ENCODE data around the gene TP53I13. TPM values are rescaled to one million over a fixed set of nuclear protein-coding genes. Genes with fewer than 3 reads are reported as not detected.

Gene TP53I13
- total and polyA plus RNA-seq, 2 of the 13 experiments (the other 11 are each of a cell fraction or from before 2014, with no cell fraction given), result 16.9 to 25.7 TPM

GRCh38 chr17:29593591-29594518 lies 25.4 kb downstream of the TP53I13 start (continued):
- TF ChIP-seq ZNF609 (CRISPR knock-in tag; IDR thresholded peaks at IDR 0.05; ENCODE audit: borderline replicate concordance) (no peak), SMC3 (IDR thresholded peaks at IDR 0.05; ENCODE audit: low read length) (peak; percentile 29; the same call in 1 of the 2 replicates), ZNF816 (CRISPR knock-in tag; IDR thresholded peaks at IDR 0.05; ENCODE audit: borderline replicate concordance) (no peak), GABPB1 (CRISPR knock-in tag; IDR thresholded peaks at IDR 0.05) (peak; percentile 56), NFKB2 (CRISPR knock-in tag; IDR thresholded peaks at IDR 0.05; ENCODE audit: borderline replicate concordance) (no peak), ZBTB38 (CRISPR knock-in tag; IDR thresholded peaks at IDR 0.05) (no peak), ZSCAN12 (CRISPR knock-in tag; IDR thresholded peaks at IDR 0.05) (no peak), SP4 (CRISPR knock-in tag; IDR thresholded peaks at IDR 0.05) (peak; percentile 56; the same call in 1 of the 2 replicates), NCOA5 (CRISPR knock-in tag; IDR thresholded peaks at IDR 0.05) (no peak), ZNF441 (CRISPR knock-in tag; IDR thresholded peaks at IDR 0.05; ENCODE audit: borderline replicate concordance) (0 out of 2 replicates have a peak, but pooled peaks have one; percentile 38), PHF8 (CRISPR knock-in tag; IDR thresholded peaks at IDR 0.05) (peak; percentile 36), ZBTB7A (CRISPR knock-in tag; IDR thresholded peaks at IDR 0.05) (peak; percentile 73; the same call in 1 of the 2 replicates)
- TF ChIP-seq, protein P1, sequence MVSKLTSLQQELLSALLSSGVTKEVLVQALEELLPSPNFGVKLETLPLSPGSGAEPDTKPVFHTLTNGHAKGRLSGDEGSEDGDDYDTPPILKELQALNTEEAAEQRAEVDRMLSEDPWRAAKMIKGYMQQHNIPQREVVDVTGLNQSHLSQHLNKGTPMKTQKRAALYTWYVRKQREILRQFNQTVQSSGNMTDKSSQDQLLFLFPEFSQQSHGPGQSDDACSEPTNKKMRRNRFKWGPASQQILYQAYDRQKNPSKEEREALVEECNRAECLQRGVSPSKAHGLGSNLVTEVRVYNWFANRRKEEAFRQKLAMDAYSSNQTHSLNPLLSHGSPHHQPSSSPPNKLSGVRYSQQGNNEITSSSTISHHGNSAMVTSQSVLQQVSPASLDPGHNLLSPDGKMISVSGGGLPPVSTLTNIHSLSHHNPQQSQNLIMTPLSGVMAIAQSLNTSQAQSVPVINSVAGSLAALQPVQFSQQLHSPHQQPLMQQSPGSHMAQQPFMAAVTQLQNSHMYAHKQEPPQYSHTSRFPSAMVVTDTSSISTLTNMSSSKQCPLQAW (CRISPR knock-in tag; IDR thresholded peaks at IDR 0.05), result no peak
- TF ChIP-seq, protein P2, sequence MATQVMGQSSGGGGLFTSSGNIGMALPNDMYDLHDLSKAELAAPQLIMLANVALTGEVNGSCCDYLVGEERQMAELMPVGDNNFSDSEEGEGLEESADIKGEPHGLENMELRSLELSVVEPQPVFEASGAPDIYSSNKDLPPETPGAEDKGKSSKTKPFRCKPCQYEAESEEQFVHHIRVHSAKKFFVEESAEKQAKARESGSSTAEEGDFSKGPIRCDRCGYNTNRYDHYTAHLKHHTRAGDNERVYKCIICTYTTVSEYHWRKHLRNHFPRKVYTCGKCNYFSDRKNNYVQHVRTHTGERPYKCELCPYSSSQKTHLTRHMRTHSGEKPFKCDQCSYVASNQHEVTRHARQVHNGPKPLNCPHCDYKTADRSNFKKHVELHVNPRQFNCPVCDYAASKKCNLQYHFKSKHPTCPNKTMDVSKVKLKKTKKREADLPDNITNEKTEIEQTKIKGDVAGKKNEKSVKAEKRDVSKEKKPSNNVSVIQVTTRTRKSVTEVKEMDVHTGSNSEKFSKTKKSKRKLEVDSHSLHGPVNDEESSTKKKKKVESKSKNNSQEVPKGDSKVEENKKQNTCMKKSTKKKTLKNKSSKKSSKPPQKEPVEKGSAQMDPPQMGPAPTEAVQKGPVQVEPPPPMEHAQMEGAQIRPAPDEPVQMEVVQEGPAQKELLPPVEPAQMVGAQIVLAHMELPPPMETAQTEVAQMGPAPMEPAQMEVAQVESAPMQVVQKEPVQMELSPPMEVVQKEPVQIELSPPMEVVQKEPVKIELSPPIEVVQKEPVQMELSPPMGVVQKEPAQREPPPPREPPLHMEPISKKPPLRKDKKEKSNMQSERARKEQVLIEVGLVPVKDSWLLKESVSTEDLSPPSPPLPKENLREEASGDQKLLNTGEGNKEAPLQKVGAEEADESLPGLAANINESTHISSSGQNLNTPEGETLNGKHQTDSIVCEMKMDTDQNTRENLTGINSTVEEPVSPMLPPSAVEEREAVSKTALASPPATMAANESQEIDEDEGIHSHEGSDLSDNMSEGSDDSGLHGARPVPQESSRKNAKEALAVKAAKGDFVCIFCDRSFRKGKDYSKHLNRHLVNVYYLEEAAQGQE (IDR thresholded peaks at IDR 0.05; ENCODE audit: borderline replicate concordance in 1 of 2, low read depth in 1 of 2, low read length in 2 of 2), result peak; percentile 74 to 95
- TF ChIP-seq, protein P3, sequence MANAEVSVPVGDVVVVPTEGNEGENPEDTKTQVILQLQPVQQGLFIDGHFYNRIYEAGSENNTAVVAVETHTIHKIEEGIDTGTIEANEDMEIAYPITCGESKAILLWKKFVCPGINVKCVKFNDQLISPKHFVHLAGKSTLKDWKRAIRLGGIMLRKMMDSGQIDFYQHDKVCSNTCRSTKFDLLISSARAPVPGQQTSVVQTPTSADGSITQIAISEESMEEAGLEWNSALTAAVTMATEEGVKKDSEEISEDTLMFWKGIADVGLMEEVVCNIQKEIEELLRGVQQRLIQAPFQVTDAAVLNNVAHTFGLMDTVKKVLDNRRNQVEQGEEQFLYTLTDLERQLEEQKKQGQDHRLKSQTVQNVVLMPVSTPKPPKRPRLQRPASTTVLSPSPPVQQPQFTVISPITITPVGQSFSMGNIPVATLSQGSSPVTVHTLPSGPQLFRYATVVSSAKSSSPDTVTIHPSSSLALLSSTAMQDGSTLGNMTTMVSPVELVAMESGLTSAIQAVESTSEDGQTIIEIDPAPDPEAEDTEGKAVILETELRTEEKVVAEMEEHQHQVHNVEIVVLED (CRISPR knock-in tag; IDR thresholded peaks at IDR 0.05; ENCODE audit: borderline replicate concordance), result no peak

All from HepG2 (cell line).